GM19023 (cell line): ENCODE results near the gene SLC8A3.

Experiments used
- ATAC-seq: cut with Tn5 transposase; IDR thresholded peaks from one replicate; pipeline ENCODE4 v1.9.1; 2021; ENCODE audit warnings: mild to moderate bottlenecking, moderate library complexity; ENCODE audit not compliant: unreplicated experiment

Gene SLC8A3

DNA sequence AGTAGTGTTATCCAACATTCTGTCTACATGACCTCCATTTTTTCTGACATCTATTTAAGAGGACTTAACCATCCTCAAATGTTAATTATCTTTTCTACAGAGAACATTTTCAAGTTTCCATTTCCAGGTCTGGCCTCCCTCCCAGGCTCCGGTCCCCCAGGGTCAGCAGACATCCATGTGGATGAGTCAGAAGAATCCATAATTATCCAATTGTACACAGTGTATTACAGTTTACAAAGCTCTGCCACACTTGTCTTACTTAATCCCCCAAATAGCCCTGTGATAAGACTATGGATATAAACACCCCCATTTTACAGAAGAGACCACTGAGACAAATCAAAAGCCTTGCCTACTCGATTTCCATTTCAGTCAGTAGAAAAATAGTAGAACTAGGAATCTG is 65.0 kb downstream of the SLC8A3 start:
- no peak for ATAC-seq

DNA sequence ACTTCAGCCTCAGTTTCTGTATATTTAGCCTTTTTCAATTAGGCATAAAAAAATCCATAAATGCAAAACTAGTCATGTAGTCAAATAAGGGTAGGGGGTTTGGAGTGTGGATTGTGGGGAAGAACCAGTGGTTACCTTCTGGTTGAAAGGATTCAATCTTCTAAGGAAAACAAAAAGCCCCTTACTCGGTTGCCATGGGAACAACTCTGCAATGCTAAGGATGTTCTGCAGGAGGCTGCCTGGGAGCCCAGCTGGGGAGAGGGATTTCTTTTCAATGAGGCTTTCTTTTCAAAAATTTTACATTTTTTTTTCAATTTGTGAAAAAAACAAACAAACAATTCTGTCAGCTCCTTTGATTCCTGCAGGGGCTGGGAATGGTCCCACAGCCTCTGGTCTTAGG is 67.2 kb downstream of the SLC8A3 start:
- ATAC-seq, result no peak

GRCh38 chr14:70118064-70118463 is 70.7 kb downstream of the SLC8A3 start:
- no peak for ATAC-seq

- no peak for ATAC-seq
Observed at GRCh38 chr14:70116278-70116677, 72.5 kb downstream of the SLC8A3 start.

DNA sequence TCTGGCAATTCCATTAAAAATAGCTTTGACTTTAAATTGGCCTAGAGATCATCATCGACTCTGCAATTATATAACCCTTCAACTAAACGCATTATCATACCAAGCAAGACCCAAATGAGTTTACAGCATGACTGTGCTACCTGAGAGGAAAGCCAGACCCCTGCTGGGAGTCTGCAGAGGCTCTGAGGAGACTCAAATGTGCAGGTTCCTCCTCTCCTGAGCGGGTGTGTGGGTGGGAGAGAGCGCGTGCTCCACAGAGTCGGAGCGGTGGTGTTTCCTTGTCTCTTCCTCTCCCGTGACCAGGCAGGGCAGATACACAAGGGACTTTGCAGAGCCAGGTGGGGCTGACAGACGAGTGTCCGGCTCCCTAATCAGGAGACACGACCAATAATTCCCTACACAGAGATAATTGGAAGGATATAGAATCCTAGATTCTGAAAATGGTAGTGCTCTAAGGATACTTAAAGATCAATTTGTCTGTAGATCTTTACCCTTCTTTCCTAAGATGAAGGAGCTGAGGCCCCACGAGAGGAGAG is 74.1 kb downstream of the SLC8A3 start:
- no peak for ATAC-seq

- ATAC-seq, result no peak
Observed at GRCh38 chr14:70113211-70113610, 75.5 kb downstream of the SLC8A3 start.

GRCh38 chr14:70108419-70108818 is 80.3 kb downstream of the SLC8A3 start:
- no peak for ATAC-seq

DNA sequence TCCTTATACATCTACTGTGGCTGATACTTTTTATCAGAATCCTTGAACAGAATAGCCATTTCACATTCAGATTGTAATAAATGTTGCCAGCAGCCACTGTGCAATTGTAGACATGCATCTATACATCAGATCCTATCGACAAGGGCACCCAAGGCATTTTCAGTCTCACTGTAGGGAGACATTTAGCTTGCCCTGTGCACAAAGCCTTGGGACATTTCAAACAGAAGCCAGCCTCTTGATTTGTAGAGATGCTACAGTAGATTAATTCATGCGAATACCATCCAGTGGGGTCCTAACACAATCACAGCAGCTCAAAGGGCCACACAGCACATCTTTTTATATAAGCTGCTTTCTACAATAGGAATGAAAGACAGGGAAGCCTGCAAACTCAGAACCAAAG is 81.4 kb downstream of the SLC8A3 start:
- no peak for ATAC-seq

DNA sequence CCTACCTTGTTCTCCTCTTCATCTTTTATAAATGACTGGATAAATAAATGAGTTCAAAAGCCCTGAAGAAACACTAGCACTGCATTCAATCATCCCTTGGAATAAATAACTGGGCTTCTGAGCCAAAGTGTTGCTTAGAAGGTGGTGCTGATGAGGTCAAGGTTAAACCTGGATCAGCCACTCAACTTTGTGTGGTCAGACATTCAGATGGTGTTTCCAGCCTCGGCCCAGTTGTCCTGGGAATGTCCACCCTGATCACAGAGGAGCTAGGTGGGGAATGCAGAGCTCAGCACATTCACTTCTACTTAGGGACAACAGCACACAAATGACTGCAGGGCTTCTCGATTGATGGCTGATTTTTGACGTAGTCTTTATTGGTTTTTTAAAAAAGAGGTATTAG is 88.7 kb downstream of the SLC8A3 start:
- ATAC-seq, result no peak

GRCh38 chr14:70098250-70098809 is 90.4 kb downstream of the SLC8A3 start:
- ATAC-seq, result no peak

- no peak for ATAC-seq
Observed at GRCh38 chr14:70097576-70098249, 91.0 kb downstream of the SLC8A3 start.

- no peak for ATAC-seq
Observed at GRCh38 chr14:70096866-70097265, 91.9 kb downstream of the SLC8A3 start.

DNA sequence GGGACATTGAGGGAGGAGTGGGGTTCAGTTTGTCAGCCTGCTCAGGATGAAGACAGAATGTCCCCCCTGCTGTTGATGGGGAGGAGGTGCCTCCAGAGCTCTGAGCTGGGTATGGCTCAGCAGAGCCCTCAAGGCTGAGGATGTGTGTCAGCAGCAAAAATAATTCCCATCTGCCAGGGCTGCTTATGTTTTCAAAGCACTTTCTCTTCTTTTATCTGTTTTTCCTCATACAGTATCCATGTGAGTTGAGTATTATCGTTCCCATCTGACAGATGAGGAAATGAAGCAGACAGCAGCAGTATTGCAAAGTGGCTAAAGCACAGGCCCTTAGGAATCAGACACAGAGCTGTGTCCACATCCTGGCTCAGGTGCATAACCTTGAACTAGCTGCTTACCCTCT is 94.1 kb downstream of the SLC8A3 start:
- ATAC-seq, result no peak

- ATAC-seq, result no peak
Observed at GRCh38 chr14:70094106-70094505, 94.6 kb downstream of the SLC8A3 start.

- no peak for ATAC-seq
Observed at GRCh38 chr14:70093156-70093555, 95.6 kb downstream of the SLC8A3 start.

GRCh38 chr14:70087380-70087697 is 101.4 kb downstream of the SLC8A3 start:
- no peak for ATAC-seq

GRCh38 chr14:70086685-70087379 is 101.9 kb downstream of the SLC8A3 start:
- no peak for ATAC-seq

GRCh38 chr14:70084226-70084625 is 104.5 kb downstream of the SLC8A3 start:
- no peak for ATAC-seq

- no peak for ATAC-seq
Observed at GRCh38 chr14:70082394-70082793, 106.4 kb downstream of the SLC8A3 start.

GRCh38 chr14:70080076-70080475 is 108.7 kb downstream of the SLC8A3 start:
- ATAC-seq, result no peak

DNA sequence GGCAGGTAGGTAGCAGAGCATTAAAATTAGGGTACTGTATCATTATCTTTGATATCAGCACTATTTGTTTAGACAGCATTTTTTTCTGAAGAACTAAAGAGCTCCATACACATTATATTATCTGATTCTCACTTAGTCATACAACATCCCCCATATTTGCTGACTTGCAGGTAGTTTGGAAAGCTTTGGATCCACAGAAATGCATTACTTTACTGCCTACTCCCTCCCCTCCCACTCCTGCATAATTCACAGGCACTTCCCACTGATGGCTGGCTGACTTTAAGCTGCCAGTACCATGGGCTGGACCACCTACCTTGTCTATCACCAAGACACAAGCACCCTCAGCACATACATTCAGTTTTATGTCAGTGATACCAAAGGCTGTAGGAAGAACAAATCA is 110.4 kb downstream of the SLC8A3 start:
- no peak for ATAC-seq

GRCh38 chr14:70077720-70078119 is 111.0 kb downstream of the SLC8A3 start:
- ATAC-seq, result no peak
